ENCODE measurements around the gene BOLL.
A peak's percentile ranks its signal among the peaks of the same experiment; 100 is the strongest.
"Not testable (repeated sequence)": the region's sequence is repeated elsewhere in the genome, so short reads cannot be mapped to it uniquely, and the experiment has no call there.

BOLL gene

GRCh38 chr2:197784956-197785941 is at the start of gene BOLL:
Gene BOLL, minus strand, starts transcription at chr2:197785319. Its CDS starts 3,469 bp downstream, at chr2:197781850.
- DNase-seq (ENCODE audit: low read depth, low spot score): peak; percentile 29

GRCh38 chr2:197834771-197835170 is 49.7 kb upstream of the BOLL start:
- DNase-seq (ENCODE audit: low read depth, low spot score): not testable (repeated sequence)

DNA sequence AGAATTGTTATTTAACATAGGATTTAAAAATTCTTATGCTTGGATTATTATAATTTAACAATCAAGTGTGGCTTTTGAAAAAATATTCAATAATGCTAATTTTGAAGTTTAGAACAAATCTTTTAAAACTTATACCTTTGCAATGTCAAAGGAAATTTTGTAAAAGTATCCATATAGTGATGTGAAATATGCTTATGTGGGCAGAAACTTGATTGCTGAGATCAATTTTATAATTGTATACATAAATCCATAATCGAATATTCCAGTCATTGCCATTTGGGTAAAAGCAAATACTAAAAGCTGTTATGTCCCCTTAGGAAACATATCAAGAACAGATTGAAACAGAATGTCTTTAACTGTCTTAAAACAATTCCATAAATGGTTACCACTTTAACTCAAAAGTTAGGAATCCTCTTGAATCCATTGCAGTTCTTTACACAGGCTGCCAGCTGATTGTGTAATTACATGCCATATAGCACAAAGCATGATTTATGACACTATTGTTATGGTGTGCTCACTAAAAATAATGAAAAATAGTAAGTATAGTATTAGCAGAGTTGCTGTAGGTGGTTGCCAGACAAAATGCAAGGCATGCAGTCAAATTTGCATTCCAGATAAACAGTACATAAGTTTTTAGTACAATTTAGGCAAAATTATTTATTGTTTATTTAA is 43.5 kb upstream of the BOLL start:
- DNase-seq (ENCODE audit: low read depth, low spot score): no peak

- no peak for DNase-seq (ENCODE audit: low read depth, low spot score)
Observed at GRCh38 chr2:197827618-197828017, 42.5 kb upstream of the BOLL start.

DNA sequence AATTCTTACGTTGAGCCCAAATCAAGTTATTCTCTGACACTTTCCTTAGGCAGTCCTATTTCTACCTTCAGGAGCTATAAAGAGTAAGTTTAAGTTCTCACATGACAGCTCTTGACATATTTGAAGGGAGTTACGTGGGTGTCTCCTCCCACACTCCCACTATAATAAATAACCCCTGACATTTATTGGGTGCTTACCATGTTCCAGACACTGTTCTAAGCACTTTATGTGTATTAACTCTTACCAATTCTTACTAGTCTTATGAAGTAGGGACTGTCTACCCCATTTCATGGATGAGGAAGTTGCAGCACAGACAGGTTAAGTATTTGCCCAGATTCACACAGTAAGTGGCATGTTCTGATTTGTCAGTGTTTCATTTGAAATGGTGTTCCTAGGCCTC is 37.2 kb upstream of the BOLL start:
- no peak for DNase-seq (ENCODE audit: low read depth, low spot score)

- DNase-seq (ENCODE audit: low read depth, low spot score): no peak
Observed at GRCh38 chr2:197821550-197822289, 36.6 kb upstream of the BOLL start.

DNA sequence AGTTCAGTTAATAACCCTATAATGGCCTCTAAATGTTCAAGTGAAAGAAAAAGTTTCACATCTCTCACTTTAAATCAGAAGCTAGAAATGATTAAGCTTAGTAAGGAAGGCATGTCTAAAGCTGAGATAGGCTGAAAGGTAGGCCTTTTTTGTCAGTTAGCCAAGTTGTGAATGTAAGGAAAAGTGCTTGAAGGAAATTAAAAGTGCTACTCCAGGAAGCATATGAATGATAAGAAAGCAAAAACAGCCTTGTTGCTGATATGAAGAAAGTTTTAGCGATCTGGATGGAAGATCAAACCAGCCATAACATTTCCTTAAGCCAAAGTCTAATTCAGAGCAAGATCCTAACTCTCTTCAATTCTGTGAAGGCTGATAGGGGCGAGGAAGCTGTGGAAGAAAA is 29.4 kb upstream of the BOLL start:
- DNase-seq (ENCODE audit: low read depth, low spot score): no peak

- no peak for DNase-seq (ENCODE audit: low read depth, low spot score)
Observed at GRCh38 chr2:197813093-197813787, 28.1 kb upstream of the BOLL start.

- no peak for DNase-seq (ENCODE audit: low read depth, low spot score)
Observed at GRCh38 chr2:197810491-197810890, 25.4 kb upstream of the BOLL start.

GRCh38 chr2:197810016-197810415 is 24.9 kb upstream of the BOLL start:
- DNase-seq (ENCODE audit: low read depth, low spot score): no peak

GRCh38 chr2:197809064-197809463 is 23.9 kb upstream of the BOLL start:
- DNase-seq (ENCODE audit: low read depth, low spot score): no peak

DNA sequence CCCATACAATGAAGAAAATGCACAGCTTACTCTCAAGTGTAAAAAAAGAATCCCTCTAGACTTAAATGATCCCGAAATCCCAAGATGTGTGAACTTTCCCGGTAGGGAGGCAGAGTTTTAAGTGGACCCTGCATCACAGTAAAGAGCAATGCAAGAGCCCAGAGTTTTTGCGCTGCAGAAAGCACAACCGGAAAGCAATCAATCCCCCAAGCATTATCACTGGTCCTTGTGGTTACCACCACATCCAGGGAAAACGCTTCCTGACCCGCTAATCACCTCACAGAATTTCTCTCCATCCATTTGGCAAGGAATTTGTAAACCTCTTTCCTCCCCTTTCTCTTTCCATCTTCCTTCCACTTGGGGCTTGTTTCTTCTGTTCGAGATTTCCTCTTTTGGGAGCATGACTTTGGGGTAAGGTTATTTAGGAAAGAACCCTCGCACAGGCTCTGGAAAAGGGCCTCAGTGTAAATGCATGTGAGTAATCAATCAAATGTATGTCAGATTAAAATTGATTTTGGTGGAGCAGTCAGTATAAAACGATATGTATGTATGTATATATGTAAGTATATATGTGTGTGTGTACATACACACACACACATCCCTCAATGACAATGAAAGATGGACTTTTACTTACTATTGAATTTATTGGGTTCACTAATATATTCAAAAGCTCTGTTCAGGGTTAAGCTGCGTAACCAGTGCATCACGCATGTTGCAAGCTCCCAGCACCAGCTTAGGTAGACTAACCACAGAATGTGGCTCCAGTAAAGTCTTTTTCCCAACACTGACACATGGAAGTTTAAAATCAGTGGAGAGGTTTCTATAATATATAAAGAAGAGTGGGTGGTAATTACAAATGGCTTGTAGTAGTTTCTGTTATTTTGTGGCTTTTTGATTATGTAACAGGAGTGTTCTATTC is 20.9 kb upstream of the BOLL start:
- no peak for DNase-seq (ENCODE audit: low read depth, low spot score)

DNA sequence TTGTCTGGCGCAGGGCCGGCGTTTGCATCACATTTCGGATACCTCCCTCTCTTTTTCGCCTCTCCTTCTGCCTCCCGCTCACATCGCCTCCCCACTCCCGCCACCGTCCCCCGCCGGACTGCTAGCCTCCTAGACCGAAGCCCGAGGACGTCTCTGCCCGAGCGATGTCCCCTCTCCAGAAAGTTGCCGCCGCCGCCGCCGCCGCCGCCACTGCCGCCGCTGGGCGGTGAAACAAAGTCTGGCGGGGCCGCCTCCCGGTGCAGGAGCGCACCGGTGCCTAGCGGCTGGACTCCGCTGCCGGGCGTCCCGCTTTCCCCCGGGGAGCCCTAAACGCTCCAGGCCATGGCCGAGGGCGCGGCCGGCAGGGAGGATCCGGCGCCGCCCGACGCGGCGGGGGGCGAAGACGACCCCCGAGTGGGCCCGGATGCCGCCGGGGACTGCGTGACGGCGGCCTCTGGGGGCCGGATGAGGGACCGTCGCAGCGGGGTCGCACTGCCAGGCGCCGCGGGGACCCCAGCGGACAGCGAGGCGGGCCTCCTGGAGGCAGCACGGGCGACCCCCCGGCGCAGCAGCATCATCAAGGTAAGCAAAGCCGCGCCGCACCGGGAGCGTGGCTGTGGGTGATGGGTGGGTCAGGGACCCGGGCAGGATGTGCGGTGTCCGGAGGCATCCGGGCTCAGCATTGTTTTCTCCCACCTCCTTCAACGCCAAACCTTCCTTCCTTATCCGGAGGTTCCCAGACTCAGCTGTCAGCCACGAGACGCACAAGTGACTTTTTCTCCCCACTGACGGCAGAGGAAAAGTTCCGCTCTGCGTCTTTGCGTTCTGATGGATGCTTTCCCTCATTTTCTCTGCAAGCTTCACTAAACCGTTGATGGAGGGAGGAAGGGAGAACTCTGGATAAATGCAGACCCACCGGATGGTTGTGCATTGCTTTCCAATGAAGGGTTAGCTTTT is 19.9 kb upstream of the BOLL start:
- DNase-seq (ENCODE audit: low read depth, low spot score): peak; percentile 27

DNA sequence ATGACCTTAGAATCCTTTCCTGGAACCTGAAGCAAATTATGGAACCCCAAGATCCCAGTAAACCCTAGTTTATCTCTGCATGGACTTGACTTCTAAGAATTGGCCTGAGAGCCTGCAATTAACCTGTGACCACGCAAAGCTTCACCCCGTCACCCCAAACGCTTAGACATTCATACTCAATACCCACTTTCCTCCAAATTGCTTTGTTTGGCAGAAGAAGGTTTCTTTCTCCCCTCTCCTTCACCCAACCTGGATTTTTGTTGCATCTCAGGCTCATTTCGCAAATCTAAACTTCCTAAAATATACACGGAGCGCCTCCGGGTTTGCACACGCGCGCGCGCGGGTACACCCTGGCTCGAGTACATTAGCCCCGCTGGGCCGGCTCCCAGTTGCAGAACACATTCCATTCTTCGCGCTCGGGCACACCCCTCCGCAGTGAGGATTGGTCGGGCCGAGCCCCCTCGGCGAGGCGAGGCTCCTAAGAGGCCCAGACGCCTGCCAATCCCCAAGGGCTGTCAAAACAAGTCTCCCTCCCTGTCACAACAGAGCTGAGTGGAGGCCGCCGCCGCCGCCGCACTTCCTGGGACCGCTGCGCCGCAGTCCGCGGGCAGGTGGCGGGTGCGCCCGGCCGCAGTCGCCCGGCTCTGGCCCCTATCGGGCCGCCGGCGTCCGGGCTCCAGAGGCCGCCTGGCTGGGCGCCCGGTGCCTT is 19.1 kb upstream of the BOLL start, which contains the start of gene PLCL1:
TSS of gene PLCL1 (plus strand) at position 545 of the 709 bp plus-strand sequence.
- DNase-seq (ENCODE audit: low read depth, low spot score): peak; percentile 96

GRCh38 chr2:197803033-197803444 is 17.9 kb upstream of the BOLL start:
- peak; percentile 40 for DNase-seq (ENCODE audit: low read depth, low spot score)

- DNase-seq (ENCODE audit: low read depth, low spot score): no peak
Observed at GRCh38 chr2:197801033-197801432, 15.9 kb upstream of the BOLL start.

GRCh38 chr2:197800091-197800490 is 15.0 kb upstream of the BOLL start:
- peak; percentile 7 for DNase-seq (ENCODE audit: low read depth, low spot score)

GRCh38 chr2:197799068-197799467 is 13.9 kb upstream of the BOLL start:
- DNase-seq (ENCODE audit: low read depth, low spot score): no peak
